TTC549 (cell line): Measurements from ENCODE around the gene MLPH.

Source experiments
- FAIRE-seq: peaks from 2 replicates; lab custom pipeline; 2012; peaks lifted over from hg19 to GRCh38; lab: Jason Lieb, UNC

Gene MLPH

GRCh38 chr2:237479747-237480146 lies 7.3 kb upstream of the MLPH start:
- no peak for FAIRE-seq

GRCh38 chr2:237480556-237480955 lies 6.5 kb upstream of the MLPH start:
- no peak for FAIRE-seq

GRCh38 chr2:237480988-237481525 lies 6.0 kb upstream of the MLPH start:
- FAIRE-seq, result no peak

GRCh38 chr2:237482485-237482884 lies 4.6 kb upstream of the MLPH start:
- no peak for FAIRE-seq

- no peak for FAIRE-seq
Observed at GRCh38 chr2:237483018-237483731, 3.9 kb upstream of the MLPH start.

GRCh38 chr2:237485304-237485703 lies 1.7 kb upstream of the MLPH start:
- FAIRE-seq, result no peak

GRCh38 chr2:237485844-237486243 lies 1.2 kb upstream of the MLPH start:
- FAIRE-seq, result no peak

GRCh38 chr2:237486334-237486818 lies 675 bp upstream of the MLPH start:
- no peak for FAIRE-seq

GRCh38 chr2:237487496-237487895 lies 445 bp downstream of the MLPH start:
- FAIRE-seq, result no peak

- no peak for FAIRE-seq
Observed at GRCh38 chr2:237488295-237488694, 1.2 kb downstream of the MLPH start.

- no peak for FAIRE-seq
Observed at GRCh38 chr2:237488901-237489860, 2.1 kb downstream of the MLPH start.

- no peak for FAIRE-seq
Observed at GRCh38 chr2:237490009-237490711, 3.1 kb downstream of the MLPH start.

GRCh38 chr2:237490795-237491194 lies 3.7 kb downstream of the MLPH start:
- no peak for FAIRE-seq

GRCh38 chr2:237491515-237492118 lies 4.6 kb downstream of the MLPH start:
- FAIRE-seq, result no peak

GRCh38 chr2:237492137-237492890 lies 5.3 kb downstream of the MLPH start:
- FAIRE-seq, result no peak

GRCh38 chr2:237494066-237494465 lies 7.0 kb downstream of the MLPH start:
- FAIRE-seq, result no peak

GRCh38 chr2:237495521-237496117 lies 8.6 kb downstream of the MLPH start:
- no peak for FAIRE-seq

- no peak for FAIRE-seq
Observed at GRCh38 chr2:237496428-237496827, 9.4 kb downstream of the MLPH start.

GRCh38 chr2:237497009-237497837 lies 10.2 kb downstream of the MLPH start:
- FAIRE-seq, result no peak

GRCh38 chr2:237497838-237498186 lies 10.8 kb downstream of the MLPH start:
- no peak for FAIRE-seq
